PFSK-1 (cell line): ENCODE data around the gene FRMD3.

Experiments
- FOXP2 ChIP-seq: optimal IDR thresholded peaks from 2 replicates; pipeline ENCODE3; 2011; ENCODE audit warnings: borderline replicate concordance, control low read depth, inconsistent platforms; ENCODE audit not compliant: insufficient read depth; ENCODE audit errors: extremely low read length, extremely low read depth
- POLR2AphosphoS5 ChIP-seq: IDR thresholded peaks from 2 replicates; pipeline ENCODE4 v1.6.1; 2012; ENCODE audit warnings: low read depth, mild to moderate bottlenecking, control low read depth, low read length, moderate library complexity
- SIN3A ChIP-seq: IDR thresholded peaks from 2 replicates; pipeline ENCODE4 v1.6.1; 2012; ENCODE audit warnings: mild to moderate bottlenecking, low read length, moderate library complexity, borderline replicate concordance; ENCODE audit not compliant: insufficient read depth
- TAF1 ChIP-seq: IDR thresholded peaks from 2 replicates; pipeline ENCODE4 v1.6.1; 2012; ENCODE audit warnings: low read length, control low read depth, borderline replicate concordance; ENCODE audit not compliant: insufficient read depth
- TF ChIP-seq, protein P1 (sequence below), 2 experiments: IDR thresholded peaks; 2 replicates each; pipeline versions ENCODE4 v1.6.1 to v1.8.0; 2011 to 2012; ENCODE audit warnings: low read depth in 2 of 2, low read length in 2 of 2, control low read depth in 1 of 2, inconsistent platforms in 1 of 2, mild to moderate bottlenecking in 1 of 2, moderate library complexity in 1 of 2; ENCODE audit not compliant: insufficient read depth in 1 of 2

- TF ChIP-seq FOXP2 = no peak
- TF ChIP-seq POLR2AphosphoS5 = no peak
- TF ChIP-seq, protein P1, sequence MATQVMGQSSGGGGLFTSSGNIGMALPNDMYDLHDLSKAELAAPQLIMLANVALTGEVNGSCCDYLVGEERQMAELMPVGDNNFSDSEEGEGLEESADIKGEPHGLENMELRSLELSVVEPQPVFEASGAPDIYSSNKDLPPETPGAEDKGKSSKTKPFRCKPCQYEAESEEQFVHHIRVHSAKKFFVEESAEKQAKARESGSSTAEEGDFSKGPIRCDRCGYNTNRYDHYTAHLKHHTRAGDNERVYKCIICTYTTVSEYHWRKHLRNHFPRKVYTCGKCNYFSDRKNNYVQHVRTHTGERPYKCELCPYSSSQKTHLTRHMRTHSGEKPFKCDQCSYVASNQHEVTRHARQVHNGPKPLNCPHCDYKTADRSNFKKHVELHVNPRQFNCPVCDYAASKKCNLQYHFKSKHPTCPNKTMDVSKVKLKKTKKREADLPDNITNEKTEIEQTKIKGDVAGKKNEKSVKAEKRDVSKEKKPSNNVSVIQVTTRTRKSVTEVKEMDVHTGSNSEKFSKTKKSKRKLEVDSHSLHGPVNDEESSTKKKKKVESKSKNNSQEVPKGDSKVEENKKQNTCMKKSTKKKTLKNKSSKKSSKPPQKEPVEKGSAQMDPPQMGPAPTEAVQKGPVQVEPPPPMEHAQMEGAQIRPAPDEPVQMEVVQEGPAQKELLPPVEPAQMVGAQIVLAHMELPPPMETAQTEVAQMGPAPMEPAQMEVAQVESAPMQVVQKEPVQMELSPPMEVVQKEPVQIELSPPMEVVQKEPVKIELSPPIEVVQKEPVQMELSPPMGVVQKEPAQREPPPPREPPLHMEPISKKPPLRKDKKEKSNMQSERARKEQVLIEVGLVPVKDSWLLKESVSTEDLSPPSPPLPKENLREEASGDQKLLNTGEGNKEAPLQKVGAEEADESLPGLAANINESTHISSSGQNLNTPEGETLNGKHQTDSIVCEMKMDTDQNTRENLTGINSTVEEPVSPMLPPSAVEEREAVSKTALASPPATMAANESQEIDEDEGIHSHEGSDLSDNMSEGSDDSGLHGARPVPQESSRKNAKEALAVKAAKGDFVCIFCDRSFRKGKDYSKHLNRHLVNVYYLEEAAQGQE (IDR thresholded peaks at IDR 0.05; ENCODE audit: insufficient read depth in 1 of 2, low read depth in 2 of 2, low read length in 2 of 2) = no peak
- TF ChIP-seq SIN3A = no peak
- TF ChIP-seq TAF1 = no peak
Observed at GRCh38 chr9:83327323-83327722, 210.9 kb downstream of the FRMD3 start.
